T-cell (primary cell): ENCODE results near the gene MESP2. TPM values are rescaled to one million over a fixed set of nuclear protein-coding genes. Genes with fewer than 3 reads are reported as not detected.

ENCODE experiments used
- ATAC-seq, 4 experiments: fragments of 200-7000 bp in 3 of 4; fragments of 150-1000 bp in 1 of 4; cut with Tn5 transposase; replicated peaks in 1 of 4; 1 replicate in 3 of 4; 2 replicates in 1 of 4; pipeline ENCODE4 v1.10.0; 2021; ENCODE audit warnings: moderate library complexity in 3 of 4, mild to moderate bottlenecking in 2 of 4, moderate number of reproducible peaks in 1 of 4
- CTCF ChIA-PET, 2 donors: fragments of 300-600 bp; sonication (Branson Sonifier 250); formaldehyde crosslinking; loops; one replicate each; lab custom pipeline; 2022; ENCODE audit warnings: antibody characterized with exemption in 2 of 2; lab: Charles Lee
- POLR2A ChIA-PET, 2 donors: fragments of 300-600 bp; sonication (Branson Sonifier 250); formaldehyde crosslinking; loops; one replicate each; lab custom pipeline; 2022; ENCODE audit warnings: antibody characterized with exemption in 2 of 2; lab: Charles Lee
- DNase-seq, 35 experiments: peaks; one replicate each; pipeline versions ENCODE4 v3.0.0 to v3.0.0-alpha.2; 2013 to 2023
- H3K27ac ChIP-seq: one replicate; pipeline ENCODE4 v1.5.1; 2013; ENCODE audit warnings: low read length
- H3K27me3 ChIP-seq, 2 experiments: replicated peaks in 1 of 2; 1 replicate in 1 of 2; 2 replicates in 1 of 2; pipeline versions ENCODE4 v1.6.1 to v1.7.0; 2013; ENCODE audit warnings: low read length in 1 of 2, mixed read lengths in 1 of 2; ENCODE audit not compliant: control insufficient read depth in 2 of 2, insufficient read depth in 2 of 2; ENCODE audit errors: extremely low read depth in 1 of 2
- H3K36me3 ChIP-seq, 2 donors: 1 replicate in 1 of 2; 2 replicates in 1 of 2; pipeline versions ENCODE4 v1.6.1 to v1.7.0; 2013; ENCODE audit warnings: low read length in 1 of 2; ENCODE audit not compliant: control insufficient read depth in 2 of 2, insufficient read depth in 1 of 2; ENCODE audit errors: extremely low read depth in 1 of 2
- H3K4me1 ChIP-seq, 2 experiments: 1 replicate in 1 of 2; 2 replicates in 1 of 2; pipeline versions ENCODE4 v1.6.1 to v1.7.0; 2013; ENCODE audit warnings: low read length in 2 of 2, mixed read lengths in 1 of 2; ENCODE audit not compliant: insufficient read depth in 2 of 2, control insufficient read depth in 1 of 2; ENCODE audit errors: extremely low read depth in 1 of 2
- H3K4me3 ChIP-seq, 2 donors: 1 replicate in 1 of 2; 2 replicates in 1 of 2; pipeline versions ENCODE4 v1.5.1 to v1.7.0; 2013; ENCODE audit warnings: mild to moderate bottlenecking in 2 of 2, low read length in 1 of 2, moderate library complexity in 1 of 2; ENCODE audit not compliant: control insufficient read depth in 1 of 2; ENCODE audit errors: extremely low read depth in 1 of 2
- H3K9me3 ChIP-seq: 2 replicates; pipeline ENCODE4 v1.7.0; 2013
- H3K27ac Mint-ChIP-seq, 2 donors: one replicate each; pipeline ENCODE4 v1.8.0; 2020 to 2021; ENCODE audit warnings: mild to moderate bottlenecking in 2 of 2, mixed read lengths in 2 of 2
- H3K27me3 Mint-ChIP-seq, 2 donors: one replicate each; pipeline ENCODE4 v1.8.0; 2021 to 2022; ENCODE audit warnings: mixed read lengths in 2 of 2
- H3K36me3 Mint-ChIP-seq: one replicate; pipeline ENCODE4 v1.8.0; 2021; ENCODE audit warnings: mixed read lengths
- H3K4me1 Mint-ChIP-seq, 3 donors: one replicate each; pipeline ENCODE4 v1.8.0; 2020 to 2022; ENCODE audit warnings: mixed read lengths in 3 of 3, mild to moderate bottlenecking in 1 of 3
- H3K4me3 Mint-ChIP-seq, 3 donors: one replicate each; pipeline ENCODE4 v1.8.0; 2020 to 2022; ENCODE audit warnings: mild to moderate bottlenecking in 3 of 3, mixed read lengths in 3 of 3, moderate library complexity in 3 of 3
- H3K9me3 Mint-ChIP-seq, 3 donors: one replicate each; pipeline ENCODE4 v1.8.0; 2020 to 2022; ENCODE audit warnings: mixed read lengths in 3 of 3
- WGBS: methylation state at CpG from one replicate; pipeline ENCODE4 v1.1.5; 2013; ENCODE audit warnings: missing lambda C conversion rate; ENCODE audit not compliant: insufficient coverage; 5-methylcytosine and 5-hydroxymethylcytosine counted together
- total RNA-seq, 35 experiments: library from RNA in 6 of 35; stranded (reverse) in 6 of 35; fragments of 120-200 nt in 1 of 35; gene quantifications; one replicate each; pipeline versions ENCODE4 v1.2.1 to v1.2.4 and lab custom pipeline; 2013 to 2026

Gene MESP2
- total RNA-seq, 5 donors from 2014 or later (not counting 1 experiment from before 2014, with no cell fraction given) = not detected

DNA sequence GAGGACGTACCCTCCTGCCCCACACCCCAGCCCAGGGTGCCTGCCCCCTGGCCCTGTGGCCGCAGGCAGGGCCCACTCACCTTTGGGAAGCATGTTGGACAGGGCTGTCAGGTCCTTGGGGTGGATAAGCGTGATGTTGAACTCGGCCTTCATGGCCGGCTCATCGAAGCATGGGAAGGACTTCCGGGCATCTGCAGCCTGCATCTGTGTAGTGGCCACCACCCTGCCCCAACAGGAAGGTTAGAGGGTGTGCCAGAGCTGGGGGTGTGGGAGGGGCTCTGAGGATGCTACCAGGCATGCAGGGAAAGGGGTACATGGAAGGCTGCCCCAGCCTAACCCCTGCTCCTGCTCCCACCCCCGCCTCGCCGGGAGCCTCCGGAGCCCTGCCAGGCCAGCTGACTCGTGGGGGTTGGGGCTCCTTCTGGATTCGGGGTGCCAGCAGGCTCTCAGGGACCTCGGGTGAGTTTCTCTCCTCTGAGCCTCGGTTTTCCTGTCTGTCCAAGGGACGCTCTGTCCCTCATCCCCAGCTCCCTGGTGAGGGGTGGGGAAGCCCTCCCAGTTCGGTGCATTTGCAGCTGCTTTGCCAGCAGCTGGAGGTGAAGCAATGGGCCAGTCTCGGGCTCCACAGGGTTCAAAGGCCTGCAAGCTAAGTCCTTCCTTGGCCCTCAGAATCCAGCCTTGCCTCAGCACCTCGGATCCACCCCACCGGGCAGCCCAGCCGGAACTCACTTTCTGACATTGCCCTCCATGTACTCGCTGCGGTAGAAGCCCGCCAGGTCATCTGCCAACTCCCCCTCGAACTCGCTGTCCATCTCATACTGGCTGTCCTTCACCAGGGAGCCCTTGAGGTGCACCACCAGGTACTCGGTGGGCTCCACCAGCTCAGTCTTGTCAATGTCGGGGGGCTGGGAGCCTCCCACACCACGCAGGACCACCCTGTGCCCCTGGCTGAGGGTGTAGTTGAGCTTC lies 29.4 kb downstream of the MESP2 start:
- Histone ChIP-seq H3K27ac (no peak overlapping the region), H3K4me1 (no peaks in the 10 kb centered on the region), H3K36me3 (no peaks in the 10 kb centered on the region), H3K27me3 (peaks cover 0 to 32% of the 10 kb centered on the region in 2 experiments), H3K4me3 (no peak overlapping the region), H3K9me3 (no peaks in the 10 kb centered on the region)
- peaks cover 9 to 11% of the 10 kb centered on the region in 2 donors for H3K27me3 Mint-ChIP-seq
- DNase-seq = no peak
- no peaks in the 10 kb centered on the region for H3K9me3 Mint-ChIP-seq
- POLR2A ChIA-PET = no interaction called here
- ATAC-seq = no peak
- WGBS = 89% methylated on average over 19 of the region's 29 CpGs
- H3K4me1 Mint-ChIP-seq = no peaks in the 10 kb centered on the region
- no peak overlapping the region for H3K27ac Mint-ChIP-seq
- no peaks in the 10 kb centered on the region for H3K36me3 Mint-ChIP-seq
- CTCF ChIA-PET = no interaction called here
- H3K4me3 Mint-ChIP-seq = no peak overlapping the region

- Mint-ChIP-seq H3K9me3 (no peaks in the 10 kb centered on the region), H3K4me1 (no peaks in the 10 kb centered on the region), H3K27me3 (peaks cover 9% of the 10 kb centered on the region in 2 donors), H3K4me3 (no peak overlapping the region), H3K36me3 (no peaks in the 10 kb centered on the region), H3K27ac (no peak overlapping the region)
- Histone ChIP-seq H3K36me3 (no peaks in the 10 kb centered on the region), H3K9me3 (no peaks in the 10 kb centered on the region), H3K4me1 (no peaks in the 10 kb centered on the region), H3K4me3 (no peak overlapping the region), H3K27ac (no peak overlapping the region), H3K27me3 (peaks cover 0 to 34% of the 10 kb centered on the region in 2 experiments)
- CTCF ChIA-PET = no interaction called here
- POLR2A ChIA-PET = no interaction called here
- DNase-seq (no peak), ATAC-seq (no peak)
- WGBS = 89% methylated on average over 21 of the region's 21 CpGs
Measured at GRCh38 chr15:89806210-89806558, 30.1 kb downstream of the MESP2 start.

- Mint-ChIP-seq H3K36me3 (no peaks in the 10 kb centered on the region), H3K9me3 (no peaks in the 10 kb centered on the region), H3K27me3 (peaks cover 9 to 11% of the 10 kb centered on the region in 2 donors), H3K4me3 (no peak overlapping the region), H3K4me1 (no peaks in the 10 kb centered on the region), H3K27ac (no peak overlapping the region)
- no peaks in the 10 kb centered on the region for H3K4me1 ChIP-seq
- no peak overlapping the region for H3K4me3 ChIP-seq
- H3K9me3 ChIP-seq = no peaks in the 10 kb centered on the region
- H3K27me3 ChIP-seq = peaks cover 0 to 30% of the 10 kb centered on the region in 2 experiments
- no peak overlapping the region for H3K27ac ChIP-seq
- no peaks in the 10 kb centered on the region for H3K36me3 ChIP-seq
- WGBS = 89% methylated on average over 14 of the region's 22 CpGs
- ChIA-PET CTCF (interaction anchor here in 1 of 2 donors (0.6 kb wide), 1 partner anchor 9 kb away, joined by 5 read pairs; no protein-coding TSS in a partner anchor), POLR2A (no interaction called here)
- ATAC-seq (no peak), DNase-seq (no peak)
Measured at GRCh38 chr15:89806559-89807550, 30.7 kb downstream of the MESP2 start.

DNA sequence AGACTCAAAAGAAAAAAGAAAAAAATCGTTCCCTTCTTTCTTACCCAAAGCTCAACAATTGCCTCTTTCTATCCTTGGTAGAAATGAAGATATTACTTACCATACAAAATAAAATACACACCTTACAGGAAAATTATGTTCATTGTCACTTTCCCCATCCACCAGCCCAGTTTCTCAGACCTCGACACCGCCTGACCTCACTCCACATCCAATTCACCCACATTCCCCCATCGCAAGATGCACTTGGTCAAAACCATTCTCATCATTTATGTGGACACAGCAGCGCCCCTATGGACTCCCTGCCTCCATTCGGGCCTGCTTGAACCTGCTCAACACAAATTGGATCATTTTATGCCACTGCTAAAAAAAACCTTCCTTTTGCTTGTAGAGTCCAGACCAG lies 31.6 kb downstream of the MESP2 start:
- Mint-ChIP-seq H3K4me1 (no peaks in the 10 kb centered on the region), H3K9me3 (no peaks in the 10 kb centered on the region), H3K27me3 (peaks cover 7 to 15% of the 10 kb centered on the region in 2 donors), H3K27ac (no peak overlapping the region), H3K4me3 (no peak overlapping the region), H3K36me3 (no peaks in the 10 kb centered on the region)
- Histone ChIP-seq H3K9me3 (no peaks in the 10 kb centered on the region), H3K27me3 (peaks cover 0 to 30% of the 10 kb centered on the region in 2 experiments), H3K36me3 (no peaks in the 10 kb centered on the region), H3K4me1 (no peaks in the 10 kb centered on the region), H3K27ac (no peak overlapping the region), H3K4me3 (no peak overlapping the region)
- ATAC-seq = no peak
- CTCF ChIA-PET = interaction anchor here in 1 of 2 donors (0.6 kb wide), 1 partner anchor 10 kb away, joined by 5 read pairs; no protein-coding TSS in a partner anchor
- POLR2A ChIA-PET = no interaction called here
- 94% methylated on average over 5 of the region's 6 CpGs for WGBS
- DNase-seq = no peak

- CTCF ChIA-PET = no interaction called here
- H3K27ac Mint-ChIP-seq = no peak overlapping the region
- no peaks in the 10 kb centered on the region for H3K9me3 ChIP-seq
Measured at GRCh38 chr15:89808160-89808870, 32.2 kb downstream of the MESP2 start.

More at GRCh38 chr15:89808160-89808870, 32.2 kb downstream of the MESP2 start:
- Histone ChIP-seq H3K27ac (no peak overlapping the region), H3K4me1 (no peaks in the 10 kb centered on the region), H3K27me3 (peaks cover 0 to 31% of the 10 kb centered on the region in 2 experiments), H3K36me3 (no peaks in the 10 kb centered on the region), H3K4me3 (no peak overlapping the region)
- Mint-ChIP-seq H3K4me1 (no peaks in the 10 kb centered on the region), H3K4me3 (no peak overlapping the region), H3K36me3 (no peaks in the 10 kb centered on the region), H3K9me3 (no peaks in the 10 kb centered on the region), H3K27me3 (peaks cover 8 to 17% of the 10 kb centered on the region in 2 donors)
- WGBS = no CpG with 5 or more reads among the region's 10 CpGs
- no peak for ATAC-seq
- POLR2A ChIA-PET = no interaction called here
- no peak for DNase-seq
